ENCODE results near the gene DDX5.

- TF ChIP-seq CTCF (IDR thresholded peaks at IDR 0.05), result peak in 1 of 6 experiments; percentile 18
- TF ChIP-seq POLR2A (IDR thresholded peaks at IDR 0.05), result peak; percentile 73 to 89
These were observed 519 bp downstream of the DDX5 start for GRCh38 chr17:64505340-64506200.

Data from Peyer's patch (tissue), 4 donors.